Suprapubic skin (tissue), 4 donors: ENCODE data around the gene HNRNPA0.

Experiments
- CTCF ChIP-seq, 2 donors: fragments of 200-600 bp in 1 of 2; fragments of 450-650 bp in 1 of 2; sonication (generic) in 1 of 2; IDR thresholded peaks; one replicate each; pipeline ENCODE4 v1.5.1; 2016 to 2019; ENCODE audit warnings: antibody characterized with exemption in 2 of 2, mild to moderate bottlenecking in 1 of 2, moderate library complexity in 1 of 2
- EP300 ChIP-seq: sonication (generic); formaldehyde crosslinking; IDR thresholded peaks from one replicate; pipeline ENCODE4 v1.6.1; 2017; ENCODE audit warnings: antibody characterized with exemption
- POLR2A ChIP-seq, 2 donors: fragments of 450-650 bp; IDR thresholded peaks; one replicate each; pipeline ENCODE4 v1.6.1; 2017; ENCODE audit warnings: antibody characterized with exemption in 2 of 2, mild to moderate bottlenecking in 2 of 2, moderate library complexity in 2 of 2
- POLR2AphosphoS5 ChIP-seq, 3 donors: sonication (generic); formaldehyde crosslinking; IDR thresholded peaks; one replicate each; pipeline ENCODE4 v1.6.1; 2017; ENCODE audit warnings: antibody characterized with exemption in 3 of 3

- TF ChIP-seq POLR2A (IDR thresholded peaks at IDR 0.05) (no peak), CTCF (IDR thresholded peaks at IDR 0.05) (no peak), POLR2AphosphoS5 (IDR thresholded peaks at IDR 0.05) (no peak), EP300 (no peak)
These were observed 29.9 kb downstream of the HNRNPA0 start for GRCh38 chr5:137724251-137724650.
